Gastroesophageal sphincter (tissue), 3 donors: ENCODE data around the gene PPP6C.

ENCODE experiments used
- CTCF ChIP-seq, 4 experiments: fragments of 200-600 bp in 2 of 4; fragments of 450-650 bp in 2 of 4; sonication (generic) in 1 of 4; IDR thresholded peaks; one replicate each; pipeline ENCODE4 v1.5.1; 2017 to 2019; ENCODE audit warnings: antibody characterized with exemption in 4 of 4, mild to moderate bottlenecking in 2 of 4, moderate library complexity in 2 of 4
- EP300 ChIP-seq: sonication (generic); formaldehyde crosslinking; IDR thresholded peaks from one replicate; pipeline ENCODE4 v1.6.1; 2017; ENCODE audit warnings: antibody characterized with exemption, mild to moderate bottlenecking
- POLR2A ChIP-seq, 2 donors: fragments of 450-650 bp; IDR thresholded peaks; one replicate each; pipeline ENCODE4 v1.6.1; 2017; ENCODE audit warnings: antibody characterized with exemption in 2 of 2, mild to moderate bottlenecking in 2 of 2, moderate library complexity in 1 of 2

GRCh38 chr9:125183054-125183453, 6.5 kb downstream of the PPP6C start:
- no peak for TF ChIP-seq CTCF (IDR thresholded peaks at IDR 0.05)
- TF ChIP-seq POLR2A (IDR thresholded peaks at IDR 0.05): no peak
- TF ChIP-seq EP300: no peak
